Loucy (cell line): Measurements from ENCODE around the gene ATP11C.
A peak's percentile ranks its signal among the peaks of the same experiment; 100 is the strongest.

ENCODE experiments used
- H2AFZ ChIP-seq: fragments of 200-600 bp; sonication (generic); 2 replicates; pipeline ENCODE4 v1.6.0; 2016; ENCODE audit warnings: antibody characterized with exemption, mild to moderate bottlenecking, low read length, moderate library complexity
- H3F3A ChIP-seq: fragments of 200-600 bp; 2 replicates; pipeline ENCODE4 v1.6.0; 2016; ENCODE audit warnings: antibody characterized with exemption, low read depth, mild to moderate bottlenecking
- H3K27me3 ChIP-seq: fragments of 200-600 bp; sonication (generic); 2 replicates; pipeline ENCODE4 v1.6.1; 2014; ENCODE audit warnings: low read length, mild to moderate bottlenecking; ENCODE audit not compliant: insufficient read depth, poor library complexity, severe bottlenecking
- H3K36me3 ChIP-seq: fragments of 200-600 bp; sonication (generic); 2 replicates; pipeline ENCODE4 v1.6.1; 2016; ENCODE audit warnings: low read length; ENCODE audit not compliant: insufficient read depth
- H3K4me1 ChIP-seq: fragments of 200-600 bp; sonication (generic); 2 replicates; pipeline ENCODE4 v1.5.1; 2014; ENCODE audit warnings: low read length, mild to moderate bottlenecking; ENCODE audit not compliant: insufficient read depth, poor library complexity, severe bottlenecking
- H3K4me2 ChIP-seq: fragments of 200-600 bp; sonication (generic); 2 replicates; pipeline ENCODE4 v1.6.0; 2014; ENCODE audit warnings: antibody characterized with exemption, low read length, low read depth, mild to moderate bottlenecking; ENCODE audit not compliant: poor library complexity, severe bottlenecking
- H3K4me3 ChIP-seq: fragments of 200-600 bp; sonication (generic); 2 replicates; pipeline ENCODE4 v1.5.1; 2014; ENCODE audit warnings: low read length, mild to moderate bottlenecking, mixed read lengths; ENCODE audit not compliant: poor library complexity, severe bottlenecking
- H3K79me2 ChIP-seq: fragments of 200-600 bp; sonication (generic); 2 replicates; pipeline ENCODE4 v1.6.1; 2014; ENCODE audit warnings: low read length; ENCODE audit not compliant: insufficient read depth
- H3K9ac ChIP-seq: fragments of 200-600 bp; sonication (generic); 2 replicates; pipeline ENCODE4 v1.6.0; 2014; ENCODE audit warnings: mild to moderate bottlenecking, low read depth, low read length, moderate library complexity; ENCODE audit not compliant: poor library complexity, severe bottlenecking
- H3K9me2 ChIP-seq: fragments of 200-600 bp; sonication (generic); replicated peaks from 2 replicates; pipeline ENCODE4 v1.6.1; 2016; ENCODE audit warnings: low read depth, low read length, mixed read lengths
- H3K9me3 ChIP-seq: fragments of 200-600 bp; sonication (generic); 2 replicates; pipeline ENCODE4 v1.6.1; 2014; ENCODE audit warnings: mild to moderate bottlenecking, antibody characterized with exemption, low read length, low read depth; ENCODE audit not compliant: insufficient read depth
- H4K20me1 ChIP-seq: fragments of 200-600 bp; sonication (generic); 2 replicates; pipeline ENCODE4 v1.6.0; 2014; ENCODE audit warnings: antibody characterized with exemption, low read length, mild to moderate bottlenecking; ENCODE audit not compliant: insufficient read depth, poor library complexity, severe bottlenecking
- EZH2phosphoT487 ChIP-seq: fragments of 200-600 bp; IDR thresholded peaks from 2 replicates; pipeline ENCODE4 v1.6.1; 2018; ENCODE audit warnings: antibody characterized with exemption, mild to moderate bottlenecking, moderate library complexity, borderline replicate concordance
- TF ChIP-seq, protein P1 (sequence below): fragments of 200-600 bp; sonication (generic); conservative IDR thresholded peaks from 2 replicates; pipeline ENCODE4 v1.5.1; 2014; ENCODE audit warnings: mild to moderate bottlenecking, antibody characterized with exemption, low read length

The ATP11C gene

DNA sequence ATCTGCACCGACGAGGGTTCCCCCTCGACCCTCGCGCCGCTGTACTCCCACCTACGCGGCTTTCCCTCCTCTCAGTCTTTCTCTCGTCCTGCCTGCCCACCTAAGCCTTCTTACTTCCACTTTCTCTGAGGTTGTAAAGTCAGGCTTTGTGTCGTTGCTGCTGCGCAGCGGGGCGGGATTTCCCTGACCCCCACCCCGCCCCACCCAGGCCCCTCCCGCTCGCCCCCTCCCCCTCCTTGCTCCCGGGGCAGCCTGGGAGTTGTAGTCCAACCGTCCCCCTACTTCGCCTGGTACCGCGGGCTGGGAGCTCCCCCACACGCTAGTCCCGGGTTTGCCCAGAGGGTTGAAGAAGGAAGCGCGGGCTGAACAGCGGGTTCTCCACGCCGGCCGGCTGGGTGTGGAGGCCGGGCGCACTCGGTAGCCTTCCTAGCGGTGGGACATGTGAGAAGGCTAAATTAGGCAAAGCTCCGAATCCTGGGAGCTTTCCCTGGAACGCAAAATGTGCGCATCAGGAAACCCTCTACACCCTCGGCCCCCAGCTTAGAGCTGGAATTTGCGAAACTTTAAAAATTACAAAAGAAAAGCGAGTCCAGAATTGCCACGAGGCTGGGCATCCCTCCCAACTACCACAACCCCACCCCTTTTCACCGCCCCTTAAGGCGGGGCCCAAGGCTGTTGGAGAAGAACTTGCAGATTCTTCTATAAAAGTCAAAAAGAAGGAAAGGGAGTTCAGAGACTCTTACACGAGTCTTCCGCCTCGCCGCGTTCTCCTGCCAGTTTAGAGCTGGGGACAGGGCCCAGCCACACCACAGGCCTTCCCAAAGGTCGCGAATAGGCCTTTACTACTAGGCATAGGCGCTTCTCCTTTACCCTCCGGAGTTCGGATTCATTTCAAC is at the start of gene ATP11C:
TSS of gene ATP11C (minus strand) at position 153 of the 896 bp plus-strand sequence. CDS start 1,011 bp downstream, outside the sequence.
- H3K27me3 ChIP-seq = no peaks in the 10 kb centered on the region
- peak within 1 kb of the TSS; percentile 85 for H3K4me3 ChIP-seq
- peaks cover 16% of the 10 kb centered on the region for H3K4me1 ChIP-seq
- H3K9me2 ChIP-seq = no peaks in the 10 kb centered on the region
- peak within 1 kb of the TSS; percentile 83 for H3K9ac ChIP-seq
- no peaks in the 10 kb centered on the region for H3K9me3 ChIP-seq
- H3K4me2 ChIP-seq = peak within 1 kb of the TSS; percentile 93
- TF ChIP-seq, protein P1, sequence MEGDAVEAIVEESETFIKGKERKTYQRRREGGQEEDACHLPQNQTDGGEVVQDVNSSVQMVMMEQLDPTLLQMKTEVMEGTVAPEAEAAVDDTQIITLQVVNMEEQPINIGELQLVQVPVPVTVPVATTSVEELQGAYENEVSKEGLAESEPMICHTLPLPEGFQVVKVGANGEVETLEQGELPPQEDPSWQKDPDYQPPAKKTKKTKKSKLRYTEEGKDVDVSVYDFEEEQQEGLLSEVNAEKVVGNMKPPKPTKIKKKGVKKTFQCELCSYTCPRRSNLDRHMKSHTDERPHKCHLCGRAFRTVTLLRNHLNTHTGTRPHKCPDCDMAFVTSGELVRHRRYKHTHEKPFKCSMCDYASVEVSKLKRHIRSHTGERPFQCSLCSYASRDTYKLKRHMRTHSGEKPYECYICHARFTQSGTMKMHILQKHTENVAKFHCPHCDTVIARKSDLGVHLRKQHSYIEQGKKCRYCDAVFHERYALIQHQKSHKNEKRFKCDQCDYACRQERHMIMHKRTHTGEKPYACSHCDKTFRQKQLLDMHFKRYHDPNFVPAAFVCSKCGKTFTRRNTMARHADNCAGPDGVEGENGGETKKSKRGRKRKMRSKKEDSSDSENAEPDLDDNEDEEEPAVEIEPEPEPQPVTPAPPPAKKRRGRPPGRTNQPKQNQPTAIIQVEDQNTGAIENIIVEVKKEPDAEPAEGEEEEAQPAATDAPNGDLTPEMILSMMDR = no peak
- no peak for TF ChIP-seq EZH2phosphoT487
- H4K20me1 ChIP-seq = peaks cover 25% of the 10 kb centered on the region
- H3K36me3 ChIP-seq = no peaks in the 10 kb centered on the region
- H3F3A ChIP-seq = no peaks in the 10 kb centered on the region
- H2AFZ ChIP-seq = peak within 1 kb of the TSS; percentile 97
- H3K79me2 ChIP-seq = peaks cover 36% of the 10 kb centered on the region

DNA sequence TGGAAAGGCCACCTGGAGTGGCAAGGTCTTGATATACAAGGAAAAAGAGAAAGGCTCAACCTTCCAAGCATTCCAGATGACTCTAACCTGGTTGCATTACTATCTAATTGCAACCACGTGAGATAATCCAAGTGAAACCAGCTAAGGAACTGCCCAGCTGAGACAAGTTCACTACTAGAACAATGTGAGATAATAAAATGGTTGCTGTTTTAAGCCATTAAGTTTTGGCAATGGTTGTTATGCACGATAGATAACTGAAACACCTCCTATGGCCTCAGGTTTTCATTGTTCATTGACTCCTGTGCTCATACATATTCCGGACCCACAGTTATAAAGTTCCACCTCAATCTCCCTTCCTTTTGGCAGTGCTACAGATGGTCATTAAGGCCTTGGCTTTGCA is 41.6 kb upstream of the ATP11C start:
- H3K4me1 ChIP-seq = no peaks in the 10 kb centered on the region
- no peaks in the 10 kb centered on the region for H3K36me3 ChIP-seq
- no peak for TF ChIP-seq EZH2phosphoT487
- H3K9me3 ChIP-seq = no peaks in the 10 kb centered on the region
- H3K27me3 ChIP-seq = no peaks in the 10 kb centered on the region
- no peaks in the 10 kb centered on the region for H3K79me2 ChIP-seq
- no peak overlapping the region for H2AFZ ChIP-seq
- H3K9me2 ChIP-seq = no peaks in the 10 kb centered on the region
- no peak overlapping the region for H3K4me3 ChIP-seq
- no peaks in the 10 kb centered on the region for H3F3A ChIP-seq
- no peak overlapping the region for H3K9ac ChIP-seq
- H3K4me2 ChIP-seq = no peak overlapping the region
- H4K20me1 ChIP-seq = no peaks in the 10 kb centered on the region

DNA sequence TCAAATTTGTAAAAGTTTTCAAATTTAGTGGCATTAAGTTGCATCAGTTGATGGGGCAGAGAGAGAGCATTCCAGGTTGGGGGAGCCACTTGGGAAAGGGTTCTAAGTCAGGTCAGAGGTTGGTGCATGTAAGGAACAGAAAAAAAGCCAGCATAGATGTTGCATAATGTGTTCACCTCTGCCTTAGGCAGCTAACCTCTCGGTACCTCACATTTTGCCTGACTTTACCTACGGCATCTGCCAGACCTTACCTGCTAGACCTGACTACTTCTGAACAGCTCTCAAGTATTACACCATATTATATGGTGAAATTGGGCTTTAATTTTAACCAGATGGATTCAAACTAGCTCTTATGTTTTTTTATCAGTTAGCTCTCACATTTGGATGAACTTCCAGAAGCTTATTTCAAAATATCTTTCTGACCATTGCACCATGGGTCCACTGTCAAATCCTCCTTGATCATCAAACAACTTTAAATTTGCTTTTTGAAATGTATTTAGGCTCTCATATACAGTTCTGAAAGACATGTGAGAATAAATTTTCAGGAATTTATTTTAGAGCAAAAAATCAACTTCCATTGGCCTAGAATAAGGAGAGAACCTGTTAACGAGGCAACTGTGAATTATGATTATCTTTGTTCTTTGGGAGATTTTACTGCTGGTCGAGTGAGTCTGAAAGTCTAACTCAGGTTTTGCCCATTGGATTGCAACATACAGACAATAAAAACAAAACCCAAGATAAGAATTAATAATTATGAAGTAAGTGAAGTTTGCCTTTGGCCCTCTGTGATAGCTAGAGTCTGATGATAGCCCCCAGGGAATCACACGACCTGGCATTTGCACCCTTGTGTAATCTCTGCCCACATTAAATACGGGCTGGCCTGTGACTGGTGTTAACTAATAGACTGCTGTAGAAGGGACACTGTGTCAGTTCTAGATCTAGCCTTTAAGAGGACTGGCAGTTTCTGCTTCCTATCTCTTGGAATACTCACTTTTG is 40.1 kb upstream of the ATP11C start:
- H3K4me3 ChIP-seq = no peak overlapping the region
- TF ChIP-seq, protein P1 = no peak
- no peak for TF ChIP-seq EZH2phosphoT487
- H3K4me2 ChIP-seq = no peak overlapping the region
- no peak overlapping the region for H3K9ac ChIP-seq
- no peaks in the 10 kb centered on the region for H3K9me2 ChIP-seq
- H3K36me3 ChIP-seq = no peaks in the 10 kb centered on the region
- H3K79me2 ChIP-seq = no peaks in the 10 kb centered on the region
- no peaks in the 10 kb centered on the region for H3K27me3 ChIP-seq
- H2AFZ ChIP-seq = no peak overlapping the region
- H3K9me3 ChIP-seq = no peaks in the 10 kb centered on the region
- H3F3A ChIP-seq = no peaks in the 10 kb centered on the region
- H3K4me1 ChIP-seq = no peaks in the 10 kb centered on the region
- no peaks in the 10 kb centered on the region for H4K20me1 ChIP-seq
